GM04503 (cell line): ENCODE measurements around the gene VIPR1.

ENCODE experiments used
- DNase-seq: peaks from one replicate; pipeline ENCODE4 v3.0.0-alpha.2; 2012; ENCODE audit warnings: low read depth

Gene VIPR1

DNA sequence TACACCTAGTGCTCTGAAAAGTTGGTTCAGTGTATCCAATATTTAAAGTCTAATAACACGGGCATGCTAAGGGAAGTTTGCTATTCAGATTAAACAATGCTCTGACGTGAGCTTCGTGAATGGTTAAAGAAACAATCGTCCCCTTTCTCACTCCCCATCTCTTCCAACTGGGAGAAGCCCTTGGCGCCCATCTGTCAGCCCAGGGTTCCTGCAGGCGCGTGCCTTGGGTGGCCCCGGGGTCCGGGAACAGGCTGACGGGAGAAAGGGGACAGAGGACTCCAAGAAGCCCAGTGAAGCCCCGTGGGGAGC lies 78.9 kb downstream of the VIPR1 start:
- DNase-seq, result no peak

DNA sequence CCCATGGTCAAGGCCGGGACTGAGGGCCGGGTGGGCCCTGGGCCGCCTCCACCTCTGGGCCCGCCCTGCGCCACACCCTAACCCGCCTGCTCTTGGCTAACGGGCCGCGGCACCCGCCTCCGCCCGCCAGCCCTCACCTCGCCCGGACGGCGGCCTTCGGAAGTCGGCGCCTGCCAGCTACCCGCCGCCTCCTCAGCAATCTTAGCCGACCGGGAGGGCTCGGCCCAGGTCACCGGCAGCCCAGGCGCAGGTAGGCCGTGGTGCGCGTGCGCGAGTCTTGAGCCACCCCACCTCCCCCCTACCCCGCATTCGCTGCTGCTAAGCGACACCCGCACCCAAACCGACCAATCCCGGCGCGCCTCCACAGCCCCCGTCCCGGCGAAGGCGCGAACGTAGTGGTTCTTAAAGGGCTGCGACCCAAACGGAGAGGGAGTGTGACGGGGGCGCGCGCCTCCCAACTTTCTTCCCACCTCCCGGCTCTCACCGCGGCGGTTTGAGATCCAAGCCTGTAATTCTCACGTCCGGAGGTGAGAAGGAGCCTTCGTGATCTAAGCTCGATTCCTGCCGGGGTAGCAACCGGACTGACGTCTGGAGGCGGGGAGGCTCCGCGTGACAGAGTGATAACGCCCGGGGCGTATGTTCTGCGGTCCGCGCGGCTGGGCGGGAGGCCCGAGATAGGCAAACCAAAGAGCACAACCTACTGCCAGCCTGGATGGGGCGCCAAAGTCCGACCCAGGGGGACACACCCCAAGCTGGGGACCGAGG lies 79.4 kb downstream of the VIPR1 start, which contains the start of gene SEC22C:
TSS of gene SEC22C (minus strand) at position 259 of the 765 bp plus-strand sequence. CDS start 12,921 bp downstream, outside the sequence.
- DNase-seq, result peak; percentile 63

DNA sequence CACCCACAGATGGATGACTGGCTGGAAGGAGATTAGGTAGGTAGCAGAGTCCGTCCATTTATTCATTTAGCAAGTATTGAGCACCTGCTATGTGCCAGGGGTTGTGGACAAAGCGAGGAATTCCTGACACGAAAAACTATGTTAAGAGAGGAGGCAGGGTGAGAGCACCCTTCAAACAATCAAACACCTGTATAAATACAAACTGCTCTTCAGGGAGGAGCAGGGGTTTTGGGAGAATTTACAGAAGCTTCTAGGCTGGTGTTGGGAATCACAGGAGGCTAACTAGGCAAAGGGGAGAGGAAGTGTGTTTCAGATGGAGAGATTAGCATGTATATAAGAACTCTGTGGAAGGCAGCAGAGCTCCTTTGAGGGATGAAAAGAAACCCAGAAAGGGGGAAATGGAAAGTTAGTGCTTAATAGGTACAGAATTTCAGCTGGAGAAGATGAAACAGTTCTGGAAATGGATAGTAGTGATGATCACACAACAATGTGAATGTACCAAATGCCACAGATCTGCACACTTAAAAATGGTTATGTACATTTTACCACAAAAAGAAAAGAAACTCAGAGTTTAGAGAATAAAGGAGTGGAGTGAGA lies 80.1 kb downstream of the VIPR1 start:
- no peak for DNase-seq
